ENCODE measurements around the gene CEP85.

The CEP85 gene

GRCh38 chr1:26278724-26279455 is 44.9 kb downstream of the CEP85 start:
- DNase-seq = peak; percentile 65

GRCh38 chr1:26279456-26280332 is 45.7 kb downstream of the CEP85 start, which contains the start of gene SH3BGRL3:
TSS of gene SH3BGRL3 (plus strand) at chr1:26280086. CDS start at chr1:26280156, 70 bp downstream.
- DNase-seq = peak; percentile 85

GRCh38 chr1:26280333-26281042 is 46.5 kb downstream of the CEP85 start:
- DNase-seq = no peak

- DNase-seq = no peak
These were observed 47.3 kb downstream of the CEP85 start for GRCh38 chr1:26281091-26281958.

GRCh38 chr1:26281971-26282370 is 48.0 kb downstream of the CEP85 start:
- no peak for DNase-seq

GRCh38 chr1:26282401-26282918 is 48.5 kb downstream of the CEP85 start:
- no peak for DNase-seq

GRCh38 chr1:26283279-26283853 is 49.4 kb downstream of the CEP85 start:
- no peak for DNase-seq

GRCh38 chr1:26283871-26284596 is 50.0 kb downstream of the CEP85 start:
- no peak for DNase-seq

- DNase-seq = peak; percentile 93
These were observed 50.8 kb downstream of the CEP85 start for GRCh38 chr1:26284597-26285347.

- DNase-seq = no peak
These were observed 51.5 kb downstream of the CEP85 start for GRCh38 chr1:26285366-26286063.

- DNase-seq = no peak
These were observed 52.0 kb downstream of the CEP85 start for GRCh38 chr1:26286064-26286416.

GRCh38 chr1:26287033-26287711 is 53.2 kb downstream of the CEP85 start:
- DNase-seq = peak; percentile 77

- no peak for DNase-seq
These were observed 53.8 kb downstream of the CEP85 start for GRCh38 chr1:26287811-26288210.

- DNase-seq = peak; percentile 62
These were observed 54.4 kb downstream of the CEP85 start for GRCh38 chr1:26288311-26288941.

GRCh38 chr1:26289158-26290059 is 55.4 kb downstream of the CEP85 start:
- DNase-seq = peak; percentile 84

GRCh38 chr1:26290122-26290881 is 56.3 kb downstream of the CEP85 start:
- DNase-seq = peak; percentile 57

GRCh38 chr1:26290882-26291261 is 56.9 kb downstream of the CEP85 start:
- no peak for DNase-seq

Measured in CD4-positive, alpha-beta T cell treated with Interleukin-15 for 1 hour (primary cell).